Kasumi-1 (cell line): ENCODE measurements around the gene NPHP3.
A peak's percentile ranks its signal among the peaks of the same experiment; 100 is the strongest.

Experiments
- DNase-seq, 2 experiments: peaks; one replicate each; lab custom pipeline; 2025; lab: John Stamatoyannopoulos, UW

NPHP3 gene

DNA sequence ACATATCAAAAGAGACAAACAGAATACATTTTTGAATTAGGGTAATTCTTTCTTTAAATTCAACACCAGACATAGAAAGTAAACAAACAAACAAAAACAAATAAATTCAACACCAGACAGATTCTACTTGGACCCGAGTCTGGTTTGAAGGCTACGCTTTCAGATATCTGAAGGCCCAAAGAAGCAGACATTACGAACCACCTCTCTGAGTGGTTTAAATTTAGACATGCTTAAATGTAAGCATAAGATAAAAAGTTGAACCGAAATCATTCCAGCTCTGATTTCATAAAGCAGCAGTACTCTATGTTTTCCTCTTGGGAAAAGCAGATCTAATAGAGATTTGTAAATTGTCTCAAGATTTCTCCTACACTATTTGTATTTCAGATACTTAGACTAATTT lies 32.2 kb downstream of the NPHP3 start:
- DNase-seq, result no peak

DNA sequence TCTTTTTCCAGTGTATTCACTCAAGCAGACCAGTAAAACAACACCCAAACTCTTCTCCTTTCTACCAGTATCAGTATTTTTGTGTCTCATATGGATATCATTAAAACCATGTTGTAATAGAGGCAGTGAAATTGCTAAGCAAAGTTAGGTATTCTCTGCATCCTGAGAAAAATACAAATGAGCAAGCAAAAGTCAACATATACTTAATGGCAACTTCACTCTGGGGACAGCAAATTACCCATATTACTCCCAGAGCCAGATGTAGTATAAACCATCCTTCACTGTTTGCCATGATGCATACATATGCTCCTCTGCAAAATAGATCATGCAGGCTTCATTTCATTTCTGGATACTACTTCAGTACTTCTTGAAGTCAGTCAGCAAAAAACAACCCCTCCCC lies 40.0 kb downstream of the NPHP3 start:
- DNase-seq, result no peak

- no peak for DNase-seq
Observed at GRCh38 chr3:132681421-132681820, 40.8 kb downstream of the NPHP3 start.

- DNase-seq, result no peak
Observed at GRCh38 chr3:132679911-132680310, 42.3 kb downstream of the NPHP3 start.

DNA sequence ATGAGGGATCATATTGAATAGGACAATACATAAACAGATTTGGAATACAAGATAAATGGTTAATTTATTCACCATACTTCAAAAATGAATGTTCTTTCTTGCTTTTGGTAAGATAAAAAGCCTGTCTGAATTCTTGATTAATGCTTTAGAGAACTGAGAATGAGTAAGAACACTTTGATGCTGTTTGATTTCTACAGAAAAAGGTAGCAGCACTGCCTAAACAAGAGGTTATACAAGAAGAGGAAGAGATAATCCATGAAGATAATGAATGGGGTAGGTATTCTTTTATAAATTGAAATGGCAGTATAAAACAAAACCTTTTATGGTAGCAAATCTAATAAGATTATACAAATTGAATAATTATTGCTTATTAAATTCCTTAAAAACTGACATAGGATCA lies 46.8 kb downstream of the NPHP3 start:
- DNase-seq, result no peak

DNA sequence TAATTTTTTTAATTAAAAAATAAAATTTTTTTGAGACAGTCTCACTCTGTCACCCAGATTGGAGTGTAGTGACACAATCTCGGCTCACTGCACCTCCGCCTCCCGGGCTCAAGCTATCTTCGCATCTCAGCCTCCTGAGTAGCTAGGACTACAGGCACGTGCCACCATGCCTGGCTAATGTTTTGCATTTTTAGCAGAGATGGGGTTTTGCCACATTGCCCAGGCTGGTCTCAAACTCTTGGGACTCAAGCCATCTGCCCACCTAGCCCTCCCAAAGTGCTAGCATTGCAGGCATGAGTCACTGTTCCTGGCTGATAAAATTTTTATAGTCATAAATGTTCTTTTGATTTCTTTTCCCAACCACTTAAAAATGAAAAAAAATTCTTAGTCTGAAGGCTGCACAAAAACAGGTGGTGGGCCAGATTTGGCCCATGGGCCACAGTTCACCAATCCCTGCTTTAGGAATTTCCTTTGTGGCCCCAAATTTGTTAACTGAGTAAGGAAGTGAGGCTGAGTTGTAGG lies 52.9 kb downstream of the NPHP3 start:
- no peak for DNase-seq

- no peak for DNase-seq
Observed at GRCh38 chr3:132665230-132665745, 56.9 kb downstream of the NPHP3 start.

- no peak for DNase-seq
Observed at GRCh38 chr3:132662212-132662611, 60.0 kb downstream of the NPHP3 start.

DNA sequence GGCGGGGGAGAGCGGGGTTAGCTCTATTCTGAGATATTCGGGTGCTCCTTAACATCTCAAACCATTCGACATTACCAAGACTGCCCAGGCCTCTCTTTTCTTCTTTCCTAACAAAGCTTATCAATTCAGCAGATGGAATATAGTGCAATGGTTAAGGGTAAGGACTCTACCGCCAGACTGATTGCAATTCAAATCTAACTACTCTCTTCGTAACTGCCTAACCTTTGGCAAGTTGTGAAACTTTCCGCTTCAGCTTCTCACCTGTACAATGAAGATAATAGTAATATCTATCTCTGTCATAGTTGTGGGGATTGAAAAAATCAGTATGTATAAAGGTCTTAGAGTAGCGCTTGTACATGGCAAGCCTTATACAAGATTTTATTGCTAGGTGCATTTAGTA lies 61.1 kb downstream of the NPHP3 start:
- peak; percentile 28 to 37 for DNase-seq

DNA sequence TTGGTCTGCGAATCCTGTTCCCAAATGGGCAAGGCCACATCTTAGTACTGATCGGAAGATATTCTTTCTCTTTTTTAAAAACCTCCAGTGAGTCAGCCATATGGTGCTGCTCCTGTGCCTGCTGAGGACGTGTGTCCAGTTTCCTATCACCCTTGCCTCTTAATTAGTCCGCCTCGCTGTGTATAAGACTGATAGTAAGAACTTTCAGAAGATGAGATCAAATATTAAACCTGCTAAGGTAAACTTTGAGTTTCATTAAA lies 61.5 kb downstream of the NPHP3 start:
- peak in 1 of 2 experiments; percentile 37 for DNase-seq

- DNase-seq, result peak; percentile 71 to 79
Observed at GRCh38 chr3:132660052-132660810, 62.0 kb downstream of the NPHP3 start, which contains the start of gene UBA5. TSS of gene UBA5 (plus strand) at chr3:132660329. CDS start at chr3:132660538, 209 bp downstream.

DNA sequence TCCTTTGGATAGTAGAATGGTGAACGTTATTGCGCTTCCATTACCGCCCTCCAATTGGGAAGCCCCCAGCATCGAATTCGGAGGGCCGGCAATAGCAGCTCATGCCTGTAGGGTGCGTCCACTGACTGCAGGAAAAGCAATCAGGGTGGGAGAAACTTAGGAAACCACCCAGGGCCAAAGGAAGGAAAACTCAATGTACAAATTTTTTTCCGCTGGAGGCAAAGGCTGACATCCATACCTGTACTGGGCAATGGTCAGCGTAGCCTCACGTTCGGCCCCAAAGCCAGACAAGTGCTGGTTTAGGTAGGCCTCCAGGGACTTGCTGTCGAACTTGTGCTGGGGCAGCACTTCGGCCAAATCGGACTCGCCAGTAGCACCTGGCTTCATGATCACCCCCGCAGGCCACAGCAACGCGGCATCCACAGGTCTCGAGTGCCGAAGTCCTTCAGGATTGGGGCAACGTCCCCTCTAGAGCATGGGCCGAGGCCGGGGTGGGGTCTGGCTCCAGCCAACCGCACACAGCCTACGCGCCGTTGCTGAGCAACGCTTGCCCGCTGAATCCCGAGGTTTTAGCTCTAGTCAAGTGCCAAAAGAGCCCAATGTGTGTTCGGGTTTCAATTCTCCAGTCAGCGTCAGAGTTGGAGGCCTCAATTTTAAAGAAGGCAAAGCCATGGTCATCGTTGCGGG lies 62.7 kb downstream of the NPHP3 start, which contains the start of gene ACAD11:
Gene ACAD11 (minus strand): TSS at position 445 of the 687 bp plus-strand sequence. CDS start 58 bp downstream, at position 387.
- peak; percentile 77 to 80 for DNase-seq

GRCh38 chr3:132659000-132659364 lies 63.2 kb downstream of the NPHP3 start:
- peak in 1 of 2 experiments; percentile 78 for DNase-seq

DNA sequence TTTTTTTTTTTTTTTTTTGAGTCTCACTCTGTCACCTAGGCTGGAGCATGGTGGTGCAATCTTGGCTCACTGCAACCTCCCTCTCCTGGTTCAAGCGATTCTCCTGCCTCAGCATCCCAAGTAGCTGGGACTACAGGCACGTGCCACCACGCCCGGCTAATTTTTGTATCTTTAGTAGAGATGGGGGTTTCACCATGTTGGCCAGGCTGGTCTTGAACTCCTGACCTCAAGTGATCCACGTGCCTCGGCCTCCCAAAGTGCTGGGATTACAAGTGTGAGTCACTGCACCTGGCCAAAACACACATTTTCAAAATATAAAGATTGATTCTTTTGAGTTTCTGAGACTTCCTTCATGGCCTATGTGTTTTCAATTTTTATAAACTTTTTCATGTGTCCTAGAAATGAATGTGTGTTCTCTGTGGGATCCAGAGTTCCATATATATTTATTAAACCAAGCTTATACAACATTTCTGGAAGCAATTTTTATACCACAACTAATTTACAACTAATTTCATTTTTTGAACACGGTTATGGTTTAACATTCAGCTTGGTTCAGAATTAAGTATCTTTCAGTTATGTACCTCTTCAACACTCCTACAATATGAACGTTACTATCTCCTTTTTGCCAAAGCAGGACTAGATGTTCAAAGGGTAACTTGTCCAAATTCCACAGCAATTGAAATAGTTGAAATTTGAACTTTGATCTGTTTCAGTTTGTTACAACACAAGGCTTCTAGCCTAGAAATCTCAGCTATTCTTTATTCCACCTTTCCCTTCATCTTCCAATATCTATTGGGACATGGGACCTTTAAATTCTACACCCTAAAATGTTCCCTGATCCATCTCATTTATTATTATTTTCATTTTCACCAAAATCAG lies 64.1 kb downstream of the NPHP3 start:
- DNase-seq, result no peak

DNA sequence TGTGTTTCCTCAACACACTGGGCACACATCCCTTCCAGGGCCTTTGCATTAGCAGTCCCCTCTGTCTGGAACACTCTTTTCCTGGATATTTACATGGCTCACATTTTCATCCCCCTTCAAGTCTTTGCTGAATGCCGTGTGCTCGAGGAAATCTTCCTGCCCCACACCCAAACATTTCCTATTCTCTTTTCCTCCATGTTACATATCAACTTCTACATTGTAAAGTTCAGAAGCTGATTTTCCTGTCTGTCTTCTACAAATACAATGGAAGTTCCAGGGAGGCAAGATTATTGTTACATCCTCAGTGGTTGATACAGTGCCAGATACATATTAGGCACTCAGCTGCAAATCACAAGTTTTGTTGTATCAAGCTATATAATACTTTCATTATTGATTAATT lies 66.7 kb downstream of the NPHP3 start:
- no peak for DNase-seq

DNA sequence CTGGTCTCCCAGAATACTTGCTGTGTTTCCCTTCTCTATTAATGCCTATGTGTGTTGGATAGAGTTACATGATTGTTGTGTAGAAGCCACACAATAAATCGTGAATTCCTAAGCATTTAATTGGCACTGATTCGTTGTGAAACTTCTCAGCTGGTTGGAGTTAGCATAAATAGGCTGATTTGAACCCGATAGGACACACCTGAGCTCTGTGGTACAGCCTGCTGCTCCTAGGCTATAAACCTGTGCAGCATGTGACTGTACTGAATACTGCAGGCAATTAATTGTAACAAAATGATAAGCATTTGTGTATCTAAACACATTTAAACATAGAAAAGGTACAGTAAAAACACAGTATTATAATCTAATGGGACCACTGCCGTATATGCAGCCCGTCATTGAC lies 67.5 kb downstream of the NPHP3 start:
- DNase-seq, result no peak

GRCh38 chr3:132654190-132654589 lies 68.0 kb downstream of the NPHP3 start:
- DNase-seq, result no peak

GRCh38 chr3:132652640-132653270 lies 69.5 kb downstream of the NPHP3 start:
- no peak for DNase-seq

GRCh38 chr3:132650153-132650552 lies 72.1 kb downstream of the NPHP3 start:
- no peak for DNase-seq

DNA sequence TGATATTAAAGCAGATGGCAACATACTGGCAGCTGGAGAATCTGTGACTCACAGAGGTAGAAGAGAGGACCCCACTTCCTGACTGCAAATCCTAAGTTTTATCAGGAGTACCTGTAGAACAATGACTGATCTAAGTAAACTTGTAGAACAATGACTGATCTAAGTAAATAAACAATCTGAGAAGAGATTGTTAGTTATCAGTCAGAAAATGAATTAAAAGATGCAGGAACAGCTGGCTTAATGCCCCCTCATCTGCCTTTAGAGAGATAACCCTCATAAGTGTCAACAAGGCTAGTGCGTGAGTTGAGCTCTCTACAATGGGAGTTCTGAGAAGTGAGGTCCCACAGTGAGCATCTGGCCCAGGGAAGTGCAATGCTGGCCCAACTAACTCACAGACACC lies 77.2 kb downstream of the NPHP3 start:
- DNase-seq, result no peak

- no peak for DNase-seq
Observed at GRCh38 chr3:132643366-132643765, 78.8 kb downstream of the NPHP3 start.

DNA sequence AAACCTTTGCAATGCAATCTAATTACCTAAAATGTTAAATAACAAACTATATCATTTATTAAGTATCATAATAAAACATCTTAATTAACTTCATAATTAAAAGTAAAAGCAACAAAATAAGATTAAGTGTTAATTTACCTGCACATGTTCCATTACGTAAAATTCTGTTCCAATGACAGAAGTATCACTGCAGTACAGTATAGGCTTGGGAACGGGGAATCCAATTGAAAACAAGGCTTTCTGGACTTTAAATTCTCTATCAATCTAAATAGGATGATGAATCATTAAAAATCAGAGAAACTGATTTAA lies 79.7 kb downstream of the NPHP3 start:
- no peak for DNase-seq
